GM15510 (cell line): Measurements from ENCODE around the gene DCAF15.

Source experiments
- POLR2A ChIP-seq: IDR thresholded peaks from 3 replicates; pipeline ENCODE4 v1.6.1; 2011; ENCODE audit warnings: borderline replicate concordance; ENCODE audit not compliant: insufficient read length; ENCODE audit errors: extremely low read depth

DCAF15 gene

DNA sequence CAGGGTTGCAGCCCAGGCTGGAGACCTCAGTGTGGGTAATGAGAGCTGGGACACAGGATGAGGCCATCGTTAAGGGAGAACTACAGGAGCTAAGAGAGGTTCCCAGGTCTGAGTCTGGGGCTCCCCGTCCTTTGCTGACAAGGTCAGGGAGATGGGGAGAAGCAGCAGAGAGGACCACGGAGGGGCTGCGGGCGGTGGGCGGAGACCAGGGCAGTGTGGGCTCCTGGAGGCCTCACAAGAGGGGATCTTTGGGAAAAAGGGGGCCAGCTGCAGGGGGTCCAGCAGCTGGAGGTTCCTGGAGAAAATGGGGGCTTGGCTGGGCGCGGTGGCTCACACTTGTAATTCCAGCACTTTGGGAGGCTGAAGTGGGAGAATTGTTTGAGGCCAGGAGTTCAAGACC is 37.8 kb downstream of the DCAF15 start:
- TF ChIP-seq POLR2A, result no peak

DNA sequence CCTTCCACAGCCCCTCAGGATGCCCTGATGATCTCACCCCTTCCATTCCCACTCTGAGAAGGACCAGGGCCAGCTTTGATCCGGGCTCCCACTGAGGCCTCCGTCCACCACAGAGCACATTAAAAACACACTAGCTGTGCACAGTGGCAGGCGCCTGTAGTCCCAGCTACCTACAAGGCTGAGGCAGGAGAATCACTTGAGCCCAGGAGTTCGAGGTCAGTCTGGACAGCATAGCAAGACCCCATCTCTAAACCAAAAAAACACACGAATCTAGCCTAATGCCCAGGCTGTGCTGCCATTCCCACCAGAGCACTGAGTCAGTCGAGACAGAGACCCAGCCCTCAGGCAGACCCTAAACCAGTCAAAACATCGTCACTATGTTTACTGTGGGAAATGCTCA is 39.7 kb downstream of the DCAF15 start:
- no peak for TF ChIP-seq POLR2A

DNA sequence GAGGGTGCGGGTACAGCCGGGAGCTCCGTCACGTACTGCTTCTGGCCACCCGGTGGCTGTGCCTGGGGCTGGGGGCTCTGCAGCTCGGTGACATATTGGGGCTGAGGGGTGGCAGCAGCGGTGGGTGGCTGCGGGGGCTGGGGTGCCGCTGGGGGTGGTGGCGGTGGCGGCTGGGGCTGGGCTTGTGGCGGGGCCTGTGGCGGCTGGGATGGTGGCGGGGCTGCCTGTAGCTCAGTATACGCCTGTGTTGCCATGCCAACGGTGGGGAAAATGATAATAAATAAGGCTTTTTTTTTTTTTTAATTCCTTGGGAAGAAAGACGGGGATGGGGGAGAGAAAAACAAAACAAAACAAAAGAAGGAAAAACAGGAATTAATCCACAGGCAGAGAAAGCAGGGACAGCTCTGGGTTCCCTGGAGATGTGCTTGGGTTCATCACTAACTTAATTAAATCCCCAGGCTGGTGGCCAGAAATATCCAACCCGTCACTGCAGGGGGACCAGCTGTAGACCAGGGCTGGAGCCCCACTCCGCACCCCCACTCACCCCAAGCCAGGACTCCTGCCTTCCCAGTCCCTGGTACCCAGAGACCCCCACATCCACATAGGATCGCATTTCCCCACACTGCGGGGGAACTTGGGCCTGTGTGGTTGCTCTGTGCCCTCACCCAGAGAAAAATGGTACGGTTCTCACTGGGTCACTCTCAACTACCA is 41.4 kb downstream of the DCAF15 start:
- TF ChIP-seq POLR2A, result no peak

DNA sequence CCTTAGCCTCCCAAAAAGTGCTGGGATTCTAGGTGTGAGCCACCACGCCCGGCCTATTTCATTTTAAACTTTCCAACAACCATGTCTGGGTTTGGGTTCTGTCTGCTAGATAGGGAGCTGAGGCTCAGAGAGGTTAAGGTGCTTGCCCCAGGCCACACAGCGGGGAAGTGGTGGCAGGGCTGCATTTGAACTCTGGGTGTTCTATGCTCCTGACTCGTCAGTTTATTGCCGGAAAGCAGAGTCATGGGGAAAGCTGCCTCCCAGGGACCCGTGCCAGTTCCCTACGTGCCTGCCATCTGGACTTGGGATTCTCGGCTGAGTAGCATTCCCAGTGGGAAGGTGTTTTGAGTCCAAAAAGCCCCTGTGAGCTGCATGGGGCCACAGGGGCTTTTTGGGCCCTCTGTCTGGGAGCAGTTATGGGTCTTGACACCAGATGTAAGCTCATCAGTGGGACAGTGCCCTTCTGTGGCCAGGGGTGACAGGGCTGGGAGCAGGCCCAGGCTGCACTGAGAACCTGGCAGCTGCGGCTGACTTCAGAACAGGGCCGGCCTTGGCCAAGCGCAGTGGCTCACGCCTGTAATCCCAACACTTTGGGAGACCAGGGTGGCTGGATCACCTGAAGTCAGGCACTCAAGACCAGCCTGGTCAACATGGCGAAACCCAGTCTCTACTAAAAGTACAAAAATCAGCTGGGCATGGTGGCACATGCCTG is 42.9 kb downstream of the DCAF15 start:
- no peak for TF ChIP-seq POLR2A

DNA sequence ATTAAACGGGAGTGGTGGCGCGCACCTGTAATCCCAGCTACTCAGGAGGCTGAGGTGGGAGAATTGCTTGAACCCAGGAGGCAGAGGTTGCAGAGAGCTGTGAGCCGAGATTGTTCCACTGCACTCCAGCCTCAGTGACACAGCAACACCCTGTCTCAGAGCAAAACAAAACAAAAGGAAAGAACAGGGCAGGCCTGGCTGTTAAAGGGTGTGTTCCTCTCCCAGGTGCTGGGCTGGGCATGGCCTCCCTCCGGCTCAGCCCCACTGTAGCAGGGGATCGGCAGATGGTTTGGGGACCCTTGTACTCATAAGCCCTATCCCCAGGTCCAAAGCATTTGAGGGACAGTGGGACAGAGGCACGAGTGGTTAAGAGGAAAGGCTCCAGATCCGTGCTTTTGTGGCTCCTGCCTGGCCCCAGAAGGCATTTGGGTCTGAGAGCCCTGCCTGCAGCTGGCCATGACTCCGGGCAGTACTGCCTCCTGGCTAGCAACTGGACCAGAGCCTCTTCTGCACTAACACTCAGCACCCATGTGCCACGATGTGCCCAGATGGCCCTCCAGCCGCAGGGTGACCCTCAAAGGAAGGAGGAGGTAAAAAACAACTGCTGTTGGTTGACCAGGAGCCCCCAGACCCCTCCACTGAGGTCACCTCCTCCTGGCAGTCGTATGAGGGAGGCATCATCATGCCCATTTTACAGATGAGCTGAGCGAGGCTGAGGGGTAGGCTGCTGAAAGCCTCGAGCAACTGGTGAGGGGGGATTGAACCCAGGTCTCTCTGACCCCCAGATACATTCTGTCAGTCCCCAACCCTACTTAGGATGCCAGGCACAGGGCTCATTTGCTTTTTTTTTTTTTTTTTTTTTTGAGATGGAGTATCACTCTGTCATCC is 43.8 kb downstream of the DCAF15 start:
- TF ChIP-seq POLR2A, result no peak

DNA sequence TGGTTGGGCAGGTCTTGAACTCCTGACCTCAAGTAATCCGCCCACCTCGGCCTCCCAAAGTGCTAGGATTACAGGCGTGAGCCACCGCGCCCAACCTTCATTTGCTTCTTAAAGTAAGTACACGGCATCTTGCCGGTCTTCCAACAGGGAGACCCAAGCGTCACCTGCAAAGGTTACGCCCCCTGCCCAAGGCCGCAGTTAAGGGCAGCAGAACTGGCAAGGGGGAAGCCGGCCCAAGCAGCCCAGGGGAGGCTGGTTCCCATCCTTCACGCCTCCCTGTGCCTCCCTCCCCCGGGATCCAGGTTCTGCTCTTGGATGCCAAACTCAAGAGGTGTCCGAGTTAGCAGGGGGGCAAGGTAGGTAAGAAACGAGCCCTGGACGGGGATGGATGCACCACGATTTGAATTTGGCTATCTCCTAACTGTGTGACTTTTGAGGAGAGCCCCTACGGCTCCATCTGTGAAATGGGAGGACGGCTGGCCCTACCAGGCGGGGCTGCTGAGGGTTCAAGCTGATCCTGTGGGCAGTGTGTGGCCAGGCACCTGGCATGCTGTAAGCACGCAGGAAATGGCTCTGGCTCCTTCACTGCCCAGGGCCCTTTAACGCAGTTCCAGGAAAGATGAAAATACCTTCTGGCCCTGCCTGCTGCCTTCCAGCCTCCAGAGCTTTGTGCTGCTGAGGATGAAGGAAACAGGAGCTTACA is 44.8 kb downstream of the DCAF15 start:
- no peak for TF ChIP-seq POLR2A

DNA sequence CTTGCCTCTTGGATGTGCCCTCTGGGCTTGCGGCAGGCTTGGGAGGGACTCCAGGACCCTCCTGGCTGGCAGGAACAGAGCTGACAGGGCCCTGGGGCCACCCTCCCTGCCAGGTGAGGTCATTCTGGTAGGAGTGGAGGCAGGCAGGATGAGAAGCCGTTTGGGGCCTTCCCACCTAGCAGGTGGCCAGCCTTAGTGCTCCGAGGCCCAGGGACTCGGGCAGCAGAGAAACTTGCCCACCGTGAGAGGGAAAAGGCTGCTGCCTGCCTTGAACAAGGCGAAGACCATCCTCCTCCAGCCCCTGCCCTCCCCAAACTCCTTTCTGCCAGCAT is 45.3 kb downstream of the DCAF15 start:
- no peak for TF ChIP-seq POLR2A

DNA sequence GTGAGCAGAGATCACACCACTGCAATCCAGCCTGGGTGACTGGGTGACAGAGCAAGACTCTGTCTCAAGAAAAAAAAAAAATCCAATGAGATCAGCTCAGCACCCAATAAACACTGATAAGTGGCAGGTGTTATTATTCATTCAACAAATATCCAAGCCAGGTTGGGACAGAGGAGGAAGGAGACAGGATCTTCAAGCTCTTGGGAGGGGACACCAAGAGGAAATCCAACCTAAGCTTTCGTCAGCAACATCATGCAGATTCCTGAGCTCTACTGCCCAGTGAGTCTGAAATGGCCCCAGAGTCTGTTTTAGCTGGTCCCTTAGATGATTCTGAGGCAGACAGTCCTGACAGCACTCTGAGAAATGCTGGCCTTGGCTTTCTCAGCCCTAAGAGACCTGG is 46.1 kb downstream of the DCAF15 start:
- TF ChIP-seq POLR2A, result no peak

DNA sequence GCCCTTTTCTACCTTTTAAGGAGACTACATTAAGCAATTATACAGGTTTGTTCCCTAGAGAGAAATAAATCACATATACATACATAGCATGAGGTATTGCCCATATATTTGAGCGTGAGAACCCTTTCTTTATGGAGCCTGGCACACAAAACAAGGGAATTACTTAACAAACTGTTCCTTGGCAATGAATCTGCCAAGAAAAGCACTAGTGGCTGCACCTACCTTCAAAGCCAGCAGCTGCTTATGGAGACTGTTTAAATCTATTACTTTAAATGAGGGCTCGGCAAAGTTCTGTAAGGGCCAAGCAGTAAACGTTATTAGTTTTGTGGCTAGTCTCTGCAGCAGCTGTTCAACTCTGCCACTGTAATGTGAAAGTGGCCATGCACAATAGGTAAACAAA is 46.8 kb downstream of the DCAF15 start:
- no peak for TF ChIP-seq POLR2A

DNA sequence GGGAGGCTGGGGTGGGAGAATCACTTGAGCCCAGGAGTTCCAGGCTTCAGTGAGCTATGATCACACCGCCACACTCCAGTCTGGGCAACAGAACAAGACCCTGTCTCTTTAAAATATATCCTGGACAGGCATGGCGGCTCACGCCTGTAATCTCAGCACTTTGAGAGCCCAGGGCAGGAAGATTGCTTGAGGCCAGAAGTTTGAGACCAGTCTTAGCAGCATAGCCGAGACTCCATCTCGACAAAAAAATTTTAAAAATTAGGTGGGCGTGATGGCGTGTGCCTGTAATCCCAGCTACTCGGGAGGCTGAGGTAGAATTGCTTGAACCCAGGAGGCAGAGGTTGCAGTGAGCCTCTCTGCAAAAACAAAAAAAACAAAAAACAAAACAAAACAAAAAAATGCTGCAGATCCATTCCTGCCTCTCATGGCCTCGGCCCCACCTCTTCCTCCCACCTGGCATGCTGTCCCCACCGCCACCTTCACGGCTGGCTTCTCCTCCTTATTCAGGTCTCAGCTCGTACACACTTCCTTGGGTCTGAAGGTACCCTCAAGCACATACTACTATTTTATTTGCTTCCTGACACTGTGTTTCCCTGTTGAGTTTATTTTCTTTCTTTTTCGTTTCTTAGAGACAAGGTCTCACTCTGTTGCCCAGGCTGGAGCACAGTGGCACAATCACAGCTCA is 48.5 kb downstream of the DCAF15 start:
- no peak for TF ChIP-seq POLR2A

DNA sequence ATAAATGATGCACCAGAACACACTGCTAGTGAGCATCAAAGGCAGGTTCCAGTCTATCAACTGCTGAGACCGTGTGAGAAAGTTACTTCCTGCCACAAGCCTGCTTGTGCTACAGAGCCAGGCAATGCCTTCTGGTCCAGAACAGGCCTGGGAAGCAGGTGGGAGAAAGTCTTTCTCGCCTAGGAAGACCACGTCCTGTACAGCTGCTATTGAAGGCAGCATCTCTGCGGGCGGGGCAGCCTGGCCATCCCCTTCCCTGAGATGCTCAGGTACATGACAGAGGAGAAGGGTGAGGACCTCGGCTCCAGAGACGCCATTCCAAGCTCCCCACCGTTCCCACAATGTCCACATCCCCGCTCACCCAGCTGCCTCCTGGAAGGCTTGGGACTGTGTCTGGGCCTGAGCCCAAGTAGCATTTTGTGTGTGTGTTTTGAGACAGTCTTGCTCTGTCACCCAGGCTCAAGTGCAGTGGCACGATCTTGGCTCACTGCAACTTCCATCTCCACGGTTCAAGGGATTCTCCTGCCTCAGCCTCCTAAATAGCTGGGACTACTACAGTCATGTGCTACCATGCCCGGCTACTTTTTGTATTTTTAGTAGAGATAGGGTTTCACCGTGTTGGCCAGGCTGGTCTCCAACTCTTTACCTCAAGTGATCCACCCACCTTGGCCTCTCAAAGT is 50.4 kb downstream of the DCAF15 start:
- no peak for TF ChIP-seq POLR2A

DNA sequence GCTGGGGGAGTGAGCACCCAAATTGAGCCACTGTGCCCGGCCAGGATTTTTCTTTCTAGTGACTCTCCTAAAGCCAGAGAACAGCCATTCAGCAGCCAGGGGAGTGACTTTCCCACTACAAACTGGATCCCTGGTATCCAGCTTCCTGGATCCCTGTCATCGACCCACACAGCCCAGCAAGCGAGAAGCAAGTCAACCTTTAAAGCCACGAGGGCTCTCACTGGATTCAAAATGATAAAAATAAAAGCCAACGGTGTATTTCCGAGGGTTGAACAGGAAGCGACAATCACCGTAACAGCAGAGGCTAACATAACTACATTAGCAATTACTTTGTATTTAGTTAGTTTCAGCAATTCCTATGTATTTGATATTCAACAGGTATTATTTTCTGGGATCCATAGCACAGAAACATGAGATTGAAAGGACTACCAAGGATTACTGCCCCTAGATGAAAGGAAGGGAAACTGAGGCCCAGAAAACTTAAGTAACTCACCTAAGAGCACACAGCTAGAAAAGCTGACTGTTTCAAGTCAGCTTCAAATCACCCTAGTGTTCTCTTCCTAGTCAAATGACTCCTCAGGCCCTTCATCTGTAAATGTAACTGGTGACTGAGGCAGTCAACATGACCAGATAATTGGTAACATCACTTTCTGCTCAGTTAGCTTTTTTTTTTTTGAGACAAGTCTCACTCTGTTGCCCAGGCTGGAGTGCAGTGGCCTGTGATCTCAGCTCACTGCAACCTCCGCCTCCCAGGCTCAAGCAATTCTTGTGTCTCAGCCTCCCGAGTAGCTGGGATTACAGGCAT is 51.1 kb downstream of the DCAF15 start:
- TF ChIP-seq POLR2A, result no peak

DNA sequence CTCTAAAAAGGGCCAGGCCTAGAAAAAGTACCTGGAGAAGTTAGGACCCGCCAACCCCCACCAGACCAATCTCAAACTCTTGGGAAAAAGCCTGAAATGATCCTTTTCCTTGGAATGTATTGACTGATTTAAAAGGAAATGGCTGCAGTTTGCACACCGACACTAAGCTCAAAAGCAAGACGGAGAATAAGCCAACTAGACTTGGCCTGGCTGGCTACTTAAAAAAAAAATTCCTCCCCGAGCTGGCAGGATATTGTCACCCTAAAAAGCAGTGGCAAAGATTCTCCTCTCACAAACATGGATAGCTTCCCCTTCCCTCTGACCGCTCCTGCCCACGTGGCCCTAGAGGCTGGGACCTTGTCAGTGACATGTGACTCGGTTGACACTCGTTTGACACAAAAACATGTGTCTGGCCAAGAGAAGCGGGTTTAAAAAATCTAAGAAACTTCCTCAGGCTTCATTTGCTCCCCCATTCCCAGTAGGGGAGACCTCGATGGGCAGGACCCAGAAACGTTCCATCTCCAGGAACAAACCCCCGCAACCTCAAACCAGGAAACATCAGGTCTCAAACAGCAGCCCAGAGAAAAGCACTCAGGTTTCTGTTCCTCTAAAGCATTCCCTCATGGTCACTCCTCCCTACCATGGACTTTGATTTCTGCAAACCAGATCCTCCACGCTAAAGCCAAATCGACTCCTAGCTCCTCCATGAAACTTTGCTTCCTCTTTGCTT is 52.5 kb downstream of the DCAF15 start:
- TF ChIP-seq POLR2A, result no peak
